ENCODE measurements around the gene CROCC. TPM values are rescaled to one million over a fixed set of nuclear protein-coding genes. Genes with fewer than 3 reads are reported as not detected.

CROCC gene
- total RNA-seq, 1 donor from 2014 or later: 15.2 TPM

GRCh38 chr1:16957731-16958130 lies 36.0 kb downstream of the CROCC start:
- Mint-ChIP-seq H3K4me3 (no peak overlapping the region), H3K9me3 (no peaks in the 10 kb centered on the region), H3K27ac (no peak overlapping the region), H3K4me1 (peaks cover 25% of the 10 kb centered on the region), H3K36me3 (peaks cover 5% of the 10 kb centered on the region), H3K27me3 (ENCODE audit: insufficient read depth, low read depth) (peaks cover 5% of the 10 kb centered on the region)
- no peaks in the 10 kb centered on the region for H4K20me1 ChIP-seq (ENCODE audit: low read depth)
- H3K4me2 ChIP-seq: no peak overlapping the region
- H3K79me2 ChIP-seq (ENCODE audit: low read depth): no peaks in the 10 kb centered on the region
- no peak overlapping the region for H3K27ac ChIP-seq
- no peaks in the 10 kb centered on the region for H3K27me3 ChIP-seq
- H3K4me3 ChIP-seq: no peak overlapping the region
- TF ChIP-seq EZH2 (IDR thresholded peaks at IDR 0.05): no peak
- no peaks in the 10 kb centered on the region for H3K36me3 ChIP-seq
- H3F3A ChIP-seq (ENCODE audit: low read depth): peaks cover 31% of the 10 kb centered on the region
- DNase-seq (ENCODE audit: low spot score): no peak
- H3K4me1 ChIP-seq: no peaks in the 10 kb centered on the region
- no peak overlapping the region for H3K9ac ChIP-seq
- no peak overlapping the region for H2AFZ ChIP-seq (replicated peaks)
- no peaks in the 10 kb centered on the region for H3K9me3 ChIP-seq (ENCODE audit: low read depth)

- Histone ChIP-seq H3K27me3 (no peaks in the 10 kb centered on the region), H2AFZ (replicated peaks) (no peak overlapping the region), H3K27ac (no peak overlapping the region), H3K79me2 (ENCODE audit: low read depth) (no peaks in the 10 kb centered on the region), H3K4me3 (no peak overlapping the region), H3K9ac (no peak overlapping the region), H3K36me3 (no peaks in the 10 kb centered on the region), H4K20me1 (ENCODE audit: low read depth) (no peaks in the 10 kb centered on the region), H3K4me1 (no peaks in the 10 kb centered on the region), H3F3A (ENCODE audit: low read depth) (peaks cover 39% of the 10 kb centered on the region), H3K9me3 (ENCODE audit: low read depth) (no peaks in the 10 kb centered on the region), H3K4me2 (no peak overlapping the region)
- H3K27ac Mint-ChIP-seq: no peak overlapping the region
- no peak overlapping the region for H3K4me3 Mint-ChIP-seq
- peaks cover 22% of the 10 kb centered on the region for H3K4me1 Mint-ChIP-seq
- no peak for DNase-seq (ENCODE audit: low spot score)
- TF ChIP-seq CTCF (IDR thresholded peaks at IDR 0.05): no peak
- no peak for TF ChIP-seq EZH2phosphoT487 (IDR thresholded peaks at IDR 0.05)
- no peak for TF ChIP-seq EZH2 (IDR thresholded peaks at IDR 0.05)
- peaks cover 5% of the 10 kb centered on the region for H3K27me3 Mint-ChIP-seq (ENCODE audit: insufficient read depth, low read depth)
- H3K9me3 Mint-ChIP-seq: no peaks in the 10 kb centered on the region
- H3K36me3 Mint-ChIP-seq: peaks cover 5% of the 10 kb centered on the region
Observed at GRCh38 chr1:16958475-16958874, 36.7 kb downstream of the CROCC start.

GRCh38 chr1:16960560-16961296 lies 39.0 kb downstream of the CROCC start:
- H3K36me3 ChIP-seq: no peaks in the 10 kb centered on the region
- peak overlapping the region; percentile 56 for H3K4me2 ChIP-seq
- no peaks in the 10 kb centered on the region for H3K4me1 ChIP-seq
- H3F3A ChIP-seq (ENCODE audit: low read depth): peaks cover 39% of the 10 kb centered on the region
- TF ChIP-seq CTCF (IDR thresholded peaks at IDR 0.05) (peak; percentile 76), EZH2 (IDR thresholded peaks at IDR 0.05) (no peak), EZH2phosphoT487 (IDR thresholded peaks at IDR 0.05) (no peak)
- Mint-ChIP-seq H3K9me3 (no peaks in the 10 kb centered on the region), H3K4me3 (peak overlapping the region; percentile 75), H3K4me1 (peaks cover 17% of the 10 kb centered on the region), H3K36me3 (peaks cover 11% of the 10 kb centered on the region), H3K27ac (no peak overlapping the region), H3K27me3 (ENCODE audit: insufficient read depth, low read depth) (peaks cover 5% of the 10 kb centered on the region)
- H3K4me3 ChIP-seq: peak overlapping the region; percentile 38
- no peaks in the 10 kb centered on the region for H4K20me1 ChIP-seq (ENCODE audit: low read depth)
- H3K27ac ChIP-seq: no peak overlapping the region
- no peaks in the 10 kb centered on the region for H3K79me2 ChIP-seq (ENCODE audit: low read depth)
- H3K9ac ChIP-seq: no peak overlapping the region
- DNase-seq (ENCODE audit: low spot score): peak; percentile 96
- no peak overlapping the region for H2AFZ ChIP-seq (replicated peaks)
- no peaks in the 10 kb centered on the region for H3K27me3 ChIP-seq
- no peaks in the 10 kb centered on the region for H3K9me3 ChIP-seq (ENCODE audit: low read depth)

All from neural progenitor cell (in vitro differentiated cells).